Middle frontal gyrus (tissue), 1 donor: ENCODE measurements around the gene VAMP5.

Source experiments
- DNase-seq: peaks from one replicate; pipeline ENCODE4 v3.0.0-alpha.2; 2015; ENCODE audit warnings: low spot score; ENCODE audit errors: extremely low spot score

Gene VAMP5

DNA sequence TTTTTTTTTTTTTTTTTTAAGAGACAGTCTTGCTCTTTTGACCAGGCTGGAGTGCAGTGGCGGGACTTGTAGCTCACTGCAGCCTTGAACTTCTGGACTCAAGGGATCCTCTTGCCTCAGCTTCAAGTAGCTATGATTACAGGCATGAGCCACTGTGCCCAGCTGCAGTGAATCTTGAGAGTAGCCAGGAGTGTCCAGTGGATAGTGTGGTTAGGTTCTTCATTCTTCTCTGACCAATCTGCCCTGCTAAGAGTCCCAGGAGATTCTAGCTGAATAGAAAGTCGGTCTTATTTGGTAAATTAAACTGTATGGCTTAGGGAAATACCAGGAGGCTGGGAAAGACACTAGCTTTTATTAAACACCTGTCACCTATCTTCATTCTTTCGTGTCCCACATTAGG lies 47.1 kb downstream of the VAMP5 start:
- no peak for DNase-seq

GRCh38 chr2:85635011-85635410 lies 50.8 kb downstream of the VAMP5 start:
- DNase-seq, result no peak

GRCh38 chr2:85635636-85636035 lies 51.4 kb downstream of the VAMP5 start:
- no peak for DNase-seq

DNA sequence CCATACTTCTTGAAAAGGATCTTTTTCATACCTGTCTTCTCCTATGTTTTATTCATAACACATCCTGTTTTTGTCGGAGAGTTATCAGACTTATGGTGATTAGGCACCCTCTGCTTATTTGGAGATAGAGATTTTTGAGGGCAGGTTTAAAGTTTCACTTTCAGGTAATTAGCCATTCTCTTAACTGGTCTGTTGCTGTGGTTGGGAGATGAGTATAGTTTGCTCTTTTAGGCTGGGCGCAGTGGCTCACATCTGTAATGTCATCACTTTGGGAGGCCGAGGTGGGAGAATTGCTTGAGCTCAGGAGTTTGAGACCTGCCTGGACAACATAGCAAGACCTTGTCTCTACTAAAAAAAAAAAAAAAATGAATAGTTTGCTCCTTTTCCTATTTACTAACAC lies 58.5 kb downstream of the VAMP5 start:
- DNase-seq, result no peak
